ENCODE measurements around the gene STX12. TPM values are rescaled to one million over a fixed set of nuclear protein-coding genes. Genes with fewer than 3 reads are reported as not detected.

STX12 gene
- total RNA-seq, 6 donors from 2014 or later = 47.1 to 107 (median 88.2) TPM

DNA sequence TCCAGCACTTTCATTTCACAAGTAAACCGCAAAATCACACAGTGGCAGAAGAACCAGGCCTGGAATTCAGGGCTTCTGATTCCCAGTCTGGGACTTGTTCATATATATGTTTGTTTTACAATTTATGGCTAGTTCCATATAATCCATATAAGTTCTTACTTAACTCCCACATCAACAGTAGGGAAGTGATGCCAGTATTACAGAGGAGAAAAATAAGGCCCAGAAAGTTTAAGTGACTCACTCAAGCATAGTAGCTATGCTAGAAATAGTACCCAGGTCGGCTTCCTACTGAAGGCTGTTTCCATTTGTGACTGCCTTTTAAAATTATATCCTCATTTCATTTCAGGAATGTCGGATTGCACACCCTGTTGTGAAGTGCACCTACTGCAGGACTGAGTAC is 45.9 kb upstream of the STX12 start:
- 69 to 77% methylated on average over 3 of the region's 3 CpGs for WGBS, 2 donors
- ATAC-seq (ENCODE audit: low FRiP score in 2 of 2) (no peak), DNase-seq (no peak)
- Histone ChIP-seq H3K9me3 (no peaks in the 10 kb centered on the region), H3K4me1 (peaks cover 10 to 15% (median 12%) of the 10 kb centered on the region in 4 donors), H3K36me3 (peaks cover 0 to 35% (median 9%) of the 10 kb centered on the region in 4 donors), H3K4me3 (peak overlapping the region in 2 of 4 donors; percentile 93 to 95), H3K27ac (peak overlapping the region in 2 of 4 donors; percentile 94 to 95), H3K27me3 (no peaks in the 10 kb centered on the region)
- TF ChIP-seq EP300 (IDR thresholded peaks at IDR 0.05) = no peak
- no peak for TF ChIP-seq POLR2A (IDR thresholded peaks at IDR 0.05)
- TF ChIP-seq, protein P1, sequence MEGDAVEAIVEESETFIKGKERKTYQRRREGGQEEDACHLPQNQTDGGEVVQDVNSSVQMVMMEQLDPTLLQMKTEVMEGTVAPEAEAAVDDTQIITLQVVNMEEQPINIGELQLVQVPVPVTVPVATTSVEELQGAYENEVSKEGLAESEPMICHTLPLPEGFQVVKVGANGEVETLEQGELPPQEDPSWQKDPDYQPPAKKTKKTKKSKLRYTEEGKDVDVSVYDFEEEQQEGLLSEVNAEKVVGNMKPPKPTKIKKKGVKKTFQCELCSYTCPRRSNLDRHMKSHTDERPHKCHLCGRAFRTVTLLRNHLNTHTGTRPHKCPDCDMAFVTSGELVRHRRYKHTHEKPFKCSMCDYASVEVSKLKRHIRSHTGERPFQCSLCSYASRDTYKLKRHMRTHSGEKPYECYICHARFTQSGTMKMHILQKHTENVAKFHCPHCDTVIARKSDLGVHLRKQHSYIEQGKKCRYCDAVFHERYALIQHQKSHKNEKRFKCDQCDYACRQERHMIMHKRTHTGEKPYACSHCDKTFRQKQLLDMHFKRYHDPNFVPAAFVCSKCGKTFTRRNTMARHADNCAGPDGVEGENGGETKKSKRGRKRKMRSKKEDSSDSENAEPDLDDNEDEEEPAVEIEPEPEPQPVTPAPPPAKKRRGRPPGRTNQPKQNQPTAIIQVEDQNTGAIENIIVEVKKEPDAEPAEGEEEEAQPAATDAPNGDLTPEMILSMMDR (IDR thresholded peaks at IDR 0.05) = no peak
- no peak for TF ChIP-seq POLR2AphosphoS5 (IDR thresholded peaks at IDR 0.05)

DNA sequence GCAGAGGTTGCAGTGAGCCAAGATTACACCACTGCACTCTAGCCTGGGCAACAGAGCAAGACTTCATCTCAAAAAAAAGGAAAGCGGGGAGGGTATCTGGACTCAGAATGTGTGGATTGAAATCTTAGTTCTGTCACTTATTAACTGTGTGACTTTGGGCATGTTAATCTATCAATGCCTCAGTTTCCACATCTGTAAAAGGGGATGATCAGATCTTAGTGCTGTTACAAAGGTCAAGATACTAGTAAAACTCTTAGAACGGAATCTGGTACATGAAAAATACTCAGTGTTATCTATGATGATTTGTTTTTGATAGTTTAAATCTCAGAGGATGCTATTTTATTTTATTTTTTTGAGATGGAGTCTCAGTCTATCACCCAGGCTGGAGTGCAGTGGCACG is 36.8 kb upstream of the STX12 start:
- peaks cover 13 to 80% (median 63%) of the 10 kb centered on the region in 4 donors for H3K36me3 ChIP-seq

DNA sequence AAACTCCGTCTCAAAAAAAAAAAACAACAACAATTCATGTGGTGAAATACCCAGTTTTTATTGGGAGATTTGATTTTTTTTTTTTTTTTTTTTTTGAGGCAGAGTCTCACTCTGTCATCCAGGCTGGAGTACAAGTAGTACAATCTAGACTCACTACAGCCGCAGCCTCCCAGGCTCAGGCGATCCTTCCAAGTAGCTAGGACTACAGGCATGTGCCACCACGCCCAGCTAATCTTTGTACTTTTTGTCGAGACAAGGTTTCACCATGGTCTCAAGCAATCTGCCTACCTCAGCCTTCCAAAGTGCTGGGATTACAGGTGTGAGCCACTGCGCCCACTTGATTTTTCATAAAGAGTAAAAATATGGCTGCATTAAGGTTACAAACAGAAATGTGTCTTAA is 31.9 kb upstream of the STX12 start:
- ATAC-seq (ENCODE audit: low FRiP score in 2 of 2) (no peak), DNase-seq (no peak)
- H3K27ac ChIP-seq = no peak overlapping the region
- H3K36me3 ChIP-seq = peaks cover 16 to 69% (median 56%) of the 10 kb centered on the region in 4 donors
- no peak for TF ChIP-seq EP300 (IDR thresholded peaks at IDR 0.05)
- TF ChIP-seq POLR2A (IDR thresholded peaks at IDR 0.05) = no peak
- TF ChIP-seq, protein P1 (IDR thresholded peaks at IDR 0.05) = no peak
- no peak for TF ChIP-seq POLR2AphosphoS5 (IDR thresholded peaks at IDR 0.05)
- no peaks in the 10 kb centered on the region for H3K4me1 ChIP-seq
- 95% methylated on average over 6 of the region's 6 CpGs for WGBS, 2 donors
- no peaks in the 10 kb centered on the region for H3K27me3 ChIP-seq
- no peaks in the 10 kb centered on the region for H3K9me3 ChIP-seq
- no peak overlapping the region for H3K4me3 ChIP-seq

More for the DNA sequence above, 36.8 kb upstream of the STX12 start:
- WGBS, 2 donors = 97 to 99% methylated on average over 3 of the region's 3 CpGs
- DNase-seq (no peak), ATAC-seq (ENCODE audit: low FRiP score in 2 of 2) (no peak)
- Histone ChIP-seq H3K27me3 (no peaks in the 10 kb centered on the region), H3K9me3 (no peaks in the 10 kb centered on the region), H3K4me3 (no peak overlapping the region), H3K4me1 (no peaks in the 10 kb centered on the region), H3K27ac (no peak overlapping the region)
- no peak for TF ChIP-seq POLR2A (IDR thresholded peaks at IDR 0.05)
- TF ChIP-seq, protein P1 (IDR thresholded peaks at IDR 0.05) = no peak

DNA sequence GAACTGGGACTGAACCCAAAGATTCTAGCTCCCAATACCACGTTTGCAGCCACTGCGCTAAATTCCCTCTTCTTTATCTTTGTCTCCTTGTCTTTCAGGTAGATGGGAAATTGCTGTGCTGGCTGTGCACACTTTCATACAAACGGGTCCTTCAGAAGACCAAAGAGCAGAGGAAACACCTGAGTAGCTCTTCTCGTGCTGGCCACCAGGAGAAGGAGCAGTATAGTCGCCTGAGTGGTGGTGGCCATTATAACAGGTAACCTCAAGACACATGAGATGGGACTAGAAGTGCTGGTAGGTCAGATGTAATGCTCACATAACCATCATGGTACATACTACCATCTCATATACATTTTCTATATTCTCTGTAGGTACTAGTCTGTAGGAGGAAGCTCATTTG is 28.5 kb upstream of the STX12 start:
- Histone ChIP-seq H3K36me3 (peaks cover 19 to 65% (median 49%) of the 10 kb centered on the region in 4 donors), H3K27me3 (no peaks in the 10 kb centered on the region), H3K4me1 (no peaks in the 10 kb centered on the region)

DNA sequence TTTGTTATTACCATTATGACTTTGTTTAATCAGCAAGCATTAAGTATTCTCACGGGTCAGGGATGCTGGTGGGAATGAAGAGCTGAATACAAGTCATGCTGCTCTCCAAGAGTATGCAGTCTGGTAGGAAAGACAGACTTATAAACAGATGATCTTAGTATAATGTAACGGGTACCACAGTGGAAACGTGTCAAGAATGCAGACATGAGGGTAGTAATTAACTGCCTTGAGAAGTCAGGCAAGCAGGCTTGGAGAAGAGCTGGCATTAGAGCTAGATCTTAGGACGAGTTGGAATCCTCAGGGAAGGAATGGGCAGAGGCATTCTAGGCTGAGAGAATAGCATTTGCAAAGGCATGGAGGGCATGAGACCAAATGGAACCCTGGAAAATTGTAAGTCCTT is 27.6 kb upstream of the STX12 start:
- Histone ChIP-seq H3K4me1 (no peaks in the 10 kb centered on the region), H3K4me3 (no peak overlapping the region), H3K27ac (no peak overlapping the region), H3K9me3 (no peaks in the 10 kb centered on the region), H3K27me3 (no peaks in the 10 kb centered on the region), H3K36me3 (peaks cover 19 to 65% (median 52%) of the 10 kb centered on the region in 4 donors)
- TF ChIP-seq POLR2AphosphoS5 (IDR thresholded peaks at IDR 0.05) (no peak), POLR2A (IDR thresholded peaks at IDR 0.05) (no peak), EP300 (IDR thresholded peaks at IDR 0.05) (no peak)
- TF ChIP-seq, protein P1 (IDR thresholded peaks at IDR 0.05) = no peak
- WGBS, 2 donors = 89 to 90% methylated on average over 4 of the region's 4 CpGs
- no peak for ATAC-seq (ENCODE audit: low FRiP score in 2 of 2)
- no peak for DNase-seq

More for the DNA sequence above, 28.5 kb upstream of the STX12 start:
- ATAC-seq (ENCODE audit: low FRiP score in 2 of 2) (no peak), DNase-seq (no peak)
- no peak overlapping the region for H3K4me3 ChIP-seq
- no peak overlapping the region for H3K27ac ChIP-seq
- H3K9me3 ChIP-seq = no peaks in the 10 kb centered on the region
- TF ChIP-seq POLR2AphosphoS5 (IDR thresholded peaks at IDR 0.05) (no peak), EP300 (IDR thresholded peaks at IDR 0.05) (no peak), POLR2A (IDR thresholded peaks at IDR 0.05) (no peak)
- TF ChIP-seq, protein P1 (IDR thresholded peaks at IDR 0.05) = no peak
- 86 to 91% methylated on average over 5 of the region's 5 CpGs for WGBS, 2 donors
